CD4-positive, alpha-beta T cell (primary cell): ENCODE measurements around the gene DNASE1L3. TPM values are rescaled to one million over a fixed set of nuclear protein-coding genes. Genes with fewer than 3 reads are reported as not detected.
"Not testable (repeated sequence)": the region's sequence is repeated elsewhere in the genome, so short reads cannot be mapped to it uniquely, and the experiment has no call there.

ENCODE experiments used
- ATAC-seq: fragments of 200-7000 bp; cut with Tn5 transposase; one replicate; pipeline ENCODE4 v1.10.0; 2022; ENCODE audit warnings: mild to moderate bottlenecking; ENCODE audit not compliant: poor library complexity
- CTCF ChIA-PET: fragments of 350-600 bp; sonication (Branson Sonifier 250); formaldehyde crosslinking; loops from one replicate; lab custom pipeline; 2021; ENCODE audit warnings: antibody characterized with exemption, inconsistent platforms; lab: Charles Lee
- POLR2A ChIA-PET: fragments of 350-600 bp; sonication (Branson Sonifier 250); formaldehyde crosslinking; loops from one replicate; lab custom pipeline; 2021; ENCODE audit warnings: antibody characterized with exemption, inconsistent platforms; lab: Charles Lee
- DNase-seq, 14 experiments: peaks; one replicate each; pipeline ENCODE4 v3.0.0-alpha.2; 2013 to 2020; ENCODE audit warnings: mixed read lengths in 2 of 14
- H3K27ac ChIP-seq, 2 donors: one replicate each; pipeline versions ENCODE4 v1.5.1 to v1.7.0; 2013; ENCODE audit warnings: low read length in 2 of 2, low read depth in 1 of 2, mild to moderate bottlenecking in 1 of 2
- H3K27me3 ChIP-seq, 2 experiments: 1 replicate in 1 of 2; 2 replicates in 1 of 2; pipeline versions ENCODE4 v1.6.1 to v1.7.0; 2013; ENCODE audit warnings: low read length in 2 of 2, control low read depth in 1 of 2, mild to moderate bottlenecking in 1 of 2, moderate library complexity in 1 of 2; ENCODE audit not compliant: insufficient read depth in 2 of 2, control insufficient read depth in 1 of 2
- H3K36me3 ChIP-seq: one replicate; pipeline ENCODE4 v1.6.1; 2013; ENCODE audit warnings: low read length, control low read depth; ENCODE audit not compliant: insufficient read depth
- H3K4me1 ChIP-seq: one replicate; pipeline ENCODE4 v1.6.1; 2013; ENCODE audit warnings: low read length, control low read depth; ENCODE audit not compliant: insufficient read depth
- H3K4me3 ChIP-seq: one replicate; pipeline ENCODE4 v1.5.1; 2013; ENCODE audit warnings: mild to moderate bottlenecking, low read length, moderate library complexity
- H3K9me3 ChIP-seq, 2 experiments: 1 replicate in 1 of 2; 2 replicates in 1 of 2; pipeline versions ENCODE4 v1.6.1 to v1.7.0; 2013; ENCODE audit warnings: low read length in 2 of 2, mild to moderate bottlenecking in 2 of 2, control low read depth in 1 of 2, moderate library complexity in 1 of 2; ENCODE audit not compliant: control insufficient read depth in 1 of 2, insufficient read depth in 1 of 2
- H3K27ac Mint-ChIP-seq: one replicate; pipeline ENCODE4 v1.8.0; 2020; ENCODE audit warnings: mixed read lengths
- H3K27me3 Mint-ChIP-seq: one replicate; pipeline ENCODE4 v1.8.0; 2021; ENCODE audit warnings: mixed read lengths
- H3K36me3 Mint-ChIP-seq: one replicate; pipeline ENCODE4 v1.8.0; 2021; ENCODE audit warnings: low read depth, mixed read lengths
- H3K4me1 Mint-ChIP-seq: one replicate; pipeline ENCODE4 v1.8.0; 2021; ENCODE audit warnings: low read depth, mixed read lengths
- H3K4me3 Mint-ChIP-seq: one replicate; pipeline ENCODE4 v1.8.0; 2020; ENCODE audit warnings: mild to moderate bottlenecking, mixed read lengths
- H3K9me3 Mint-ChIP-seq: one replicate; pipeline ENCODE4 v1.8.0; 2020; ENCODE audit warnings: mixed read lengths
- intact Hi-C, 2 experiments: fragments of 100-400 bp; cut with DNase I in 1 of 2; cut with micrococcal nuclease in 1 of 2; formaldehyde crosslinking; loops; one replicate each; pipeline versions ENCODE4 v1.15.1 to v1.9.0; 2023 to 2025; cut with DNase I, micrococcal nuclease
- total RNA-seq, 174 experiments: library from RNA in 2 of 174; stranded (reverse) in 2 of 174; gene quantifications; one replicate each; pipeline ENCODE4 v1.2.3 and lab custom pipeline; 2021 to 2026
- TF ChIP-seq, protein P1 (sequence below): fragments of 200-600 bp; IDR thresholded peaks from one replicate; pipeline ENCODE4 v1.8.0; 2022; ENCODE audit warnings: antibody characterized with exemption, mild to moderate bottlenecking

Gene DNASE1L3
- total RNA-seq, 2 experiments from 2014 or later: 0.53 to 0.80 TPM

DNA sequence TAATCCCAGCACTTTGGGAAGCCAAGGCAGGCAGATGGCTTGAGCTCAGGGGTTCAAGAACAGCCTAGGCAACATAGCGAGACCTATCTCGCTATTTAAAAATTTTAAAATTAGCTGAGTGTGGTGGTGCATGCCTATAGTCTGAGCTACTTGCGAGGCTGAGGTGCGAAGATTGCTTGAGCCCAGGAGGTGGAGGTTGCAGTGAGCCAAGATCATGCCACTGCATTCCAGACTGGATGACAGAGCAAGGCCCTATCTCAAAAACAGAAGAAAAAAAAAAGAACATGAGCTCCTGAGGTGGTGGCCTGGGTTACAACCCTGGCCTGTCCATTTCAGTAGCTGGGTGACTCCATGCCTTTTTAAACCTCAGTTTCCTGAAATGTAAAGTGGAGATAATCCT, 7.2 kb downstream of the DNASE1L3 start:
- POLR2A ChIA-PET: no interaction called here

GRCh38 chr3:58202917-58203360, 7.8 kb downstream of the DNASE1L3 start:
- Mint-ChIP-seq H3K36me3 (no peaks in the 10 kb centered on the region), H3K4me3 (no peak overlapping the region), H3K4me1 (no peaks in the 10 kb centered on the region), H3K27ac (no peak overlapping the region), H3K9me3 (no peaks in the 10 kb centered on the region), H3K27me3 (peaks cover 22% of the 10 kb centered on the region)
- Histone ChIP-seq H3K27ac (no peak overlapping the region), H3K27me3 (peaks cover 0 to 8% of the 10 kb centered on the region in 2 experiments), H3K9me3 (peaks cover 8% of the 10 kb centered on the region in 2 experiments), H3K36me3 (no peaks in the 10 kb centered on the region), H3K4me1 (peaks cover 6% of the 10 kb centered on the region), H3K4me3 (no peak overlapping the region)
- ATAC-seq (no peak), DNase-seq (no peak)
- TF ChIP-seq, protein P1, sequence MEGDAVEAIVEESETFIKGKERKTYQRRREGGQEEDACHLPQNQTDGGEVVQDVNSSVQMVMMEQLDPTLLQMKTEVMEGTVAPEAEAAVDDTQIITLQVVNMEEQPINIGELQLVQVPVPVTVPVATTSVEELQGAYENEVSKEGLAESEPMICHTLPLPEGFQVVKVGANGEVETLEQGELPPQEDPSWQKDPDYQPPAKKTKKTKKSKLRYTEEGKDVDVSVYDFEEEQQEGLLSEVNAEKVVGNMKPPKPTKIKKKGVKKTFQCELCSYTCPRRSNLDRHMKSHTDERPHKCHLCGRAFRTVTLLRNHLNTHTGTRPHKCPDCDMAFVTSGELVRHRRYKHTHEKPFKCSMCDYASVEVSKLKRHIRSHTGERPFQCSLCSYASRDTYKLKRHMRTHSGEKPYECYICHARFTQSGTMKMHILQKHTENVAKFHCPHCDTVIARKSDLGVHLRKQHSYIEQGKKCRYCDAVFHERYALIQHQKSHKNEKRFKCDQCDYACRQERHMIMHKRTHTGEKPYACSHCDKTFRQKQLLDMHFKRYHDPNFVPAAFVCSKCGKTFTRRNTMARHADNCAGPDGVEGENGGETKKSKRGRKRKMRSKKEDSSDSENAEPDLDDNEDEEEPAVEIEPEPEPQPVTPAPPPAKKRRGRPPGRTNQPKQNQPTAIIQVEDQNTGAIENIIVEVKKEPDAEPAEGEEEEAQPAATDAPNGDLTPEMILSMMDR: no peak
- intact Hi-C loops: no loop called here
- POLR2A ChIA-PET: no interaction called here
- CTCF ChIA-PET: no interaction called here

More for the DNA sequence above, 7.2 kb downstream of the DNASE1L3 start:
- Histone ChIP-seq H3K4me3 (no peak overlapping the region), H3K27me3 (peaks cover 0 to 8% of the 10 kb centered on the region in 2 experiments), H3K4me1 (peaks cover 6% of the 10 kb centered on the region), H3K27ac (no peak overlapping the region), H3K36me3 (no peaks in the 10 kb centered on the region), H3K9me3 (peaks cover 8% of the 10 kb centered on the region in 2 experiments)
- CTCF ChIA-PET: no interaction called here
- peaks cover 24% of the 10 kb centered on the region for H3K27me3 Mint-ChIP-seq
- H3K4me1 Mint-ChIP-seq: no peaks in the 10 kb centered on the region
- intact Hi-C loops: no loop called here
- no peak overlapping the region for H3K4me3 Mint-ChIP-seq
- no peaks in the 10 kb centered on the region for H3K9me3 Mint-ChIP-seq
- H3K27ac Mint-ChIP-seq: no peak overlapping the region
- no peaks in the 10 kb centered on the region for H3K36me3 Mint-ChIP-seq
- TF ChIP-seq, protein P1: no peak
- ATAC-seq (no peak), DNase-seq (no peak)

DNA sequence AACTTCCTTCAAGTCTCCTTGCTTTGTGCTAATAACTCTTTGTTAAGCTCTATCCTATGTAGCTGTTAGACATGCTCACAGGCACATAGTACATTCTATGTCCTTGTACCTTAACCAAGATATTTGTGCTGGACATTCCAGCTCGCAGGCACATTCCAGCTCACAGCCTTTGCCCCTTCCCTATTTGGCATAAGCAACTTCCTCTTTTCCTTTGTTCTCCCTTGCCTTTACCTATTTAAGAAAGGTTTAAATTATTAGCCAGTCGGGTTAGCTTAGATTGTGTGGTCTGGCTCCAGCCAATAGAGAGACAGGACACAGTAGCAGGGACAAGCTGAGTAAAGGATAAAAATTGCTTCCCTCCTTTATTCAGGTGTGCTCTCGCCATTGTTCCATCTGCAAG, 9.3 kb downstream of the DNASE1L3 start:
- H3K4me1 Mint-ChIP-seq, intact Hi-C loops: not testable (repeated sequence)
- CTCF ChIA-PET: interaction anchor here (0.6 kb wide), 1 partner anchor 243 kb away, joined by 3 read pairs; no protein-coding TSS in a partner anchor

GRCh38 chr3:58200846-58201355, 9.9 kb downstream of the DNASE1L3 start:
- Mint-ChIP-seq H3K27ac (no peak overlapping the region), H3K9me3 (no peaks in the 10 kb centered on the region), H3K36me3 (no peaks in the 10 kb centered on the region), H3K4me3 (no peak overlapping the region), H3K27me3 (peaks cover 19% of the 10 kb centered on the region), H3K4me1 (no peaks in the 10 kb centered on the region)
- Histone ChIP-seq H3K4me1 (peaks cover 6% of the 10 kb centered on the region), H3K27ac (no peak overlapping the region), H3K9me3 (peaks cover 8% of the 10 kb centered on the region in 2 experiments), H3K36me3 (no peaks in the 10 kb centered on the region), H3K27me3 (peaks cover 0 to 8% of the 10 kb centered on the region in 2 experiments), H3K4me3 (no peak overlapping the region)
- intact Hi-C loops: no loop called here
- ChIA-PET CTCF (no interaction called here), POLR2A (no interaction called here)
- DNase-seq (no peak), ATAC-seq (no peak)
- TF ChIP-seq, protein P1: no peak

More for the DNA sequence above, 9.3 kb downstream of the DNASE1L3 start:
- H3K36me3 ChIP-seq, H3K4me1 ChIP-seq, H3K9me3 ChIP-seq, H3K4me3 Mint-ChIP-seq, H3K4me3 ChIP-seq, POLR2A ChIA-PET, ATAC-seq, DNase-seq, H3K27ac Mint-ChIP-seq, H3K9me3 Mint-ChIP-seq, H3K27me3 ChIP-seq, H3K27ac ChIP-seq, H3K36me3 Mint-ChIP-seq: not testable (repeated sequence)
- H3K27me3 Mint-ChIP-seq: peaks cover 19% of the 10 kb centered on the region
